HUES64 (cell line): ENCODE results near the gene FGF3.

Source experiments
- H3K27ac ChIP-seq: 2 replicates; pipeline ENCODE4 v1.7.0; 2013; ENCODE audit warnings: low read depth, low read length, inconsistent platforms
- H3K27me3 ChIP-seq: 2 replicates; pipeline ENCODE4 v1.6.1; 2013; ENCODE audit warnings: mild to moderate bottlenecking, low read length; ENCODE audit not compliant: insufficient read depth
- H3K36me3 ChIP-seq: 2 replicates; pipeline ENCODE4 v1.6.1; 2013; ENCODE audit warnings: mild to moderate bottlenecking, low read length; ENCODE audit not compliant: insufficient read depth
- H3K4me1 ChIP-seq: 2 replicates; pipeline ENCODE4 v1.6.1; 2013; ENCODE audit warnings: mild to moderate bottlenecking, low read length, moderate library complexity; ENCODE audit not compliant: insufficient read depth
- H3K4me3 ChIP-seq: 2 replicates; pipeline ENCODE4 v1.5.1; 2013; ENCODE audit warnings: mild to moderate bottlenecking, low read length, moderate library complexity
- H3K9ac ChIP-seq: 2 replicates; pipeline ENCODE4 v1.6.1; 2013; ENCODE audit warnings: mild to moderate bottlenecking, low read depth, low read length
- H3K9me3 ChIP-seq: 2 replicates; pipeline ENCODE4 v1.6.1; 2013; ENCODE audit warnings: low read depth, low read length; ENCODE audit not compliant: insufficient read depth
- WGBS: fragments of 150-250, 120-280 bp; methylation state at CpG from one replicate; pipeline ENCODE4 v1.1.7; 2013; ENCODE audit warnings: missing lambda C conversion rate; 5-methylcytosine and 5-hydroxymethylcytosine counted together

The FGF3 gene

GRCh38 chr11:69800278-69800677, 18.9 kb downstream of the FGF3 start:
- Histone ChIP-seq H3K4me3 (no peak overlapping the region), H3K27me3 (no peaks in the 10 kb centered on the region), H3K9ac (no peak overlapping the region), H3K36me3 (no peaks in the 10 kb centered on the region), H3K27ac (no peak overlapping the region), H3K9me3 (no peaks in the 10 kb centered on the region), H3K4me1 (no peaks in the 10 kb centered on the region)
- WGBS = 94% methylated on average over 5 of the region's 5 CpGs

GRCh38 chr11:69799582-69799981, 19.6 kb downstream of the FGF3 start:
- Histone ChIP-seq H3K4me3 (no peak overlapping the region), H3K36me3 (no peaks in the 10 kb centered on the region), H3K27ac (no peak overlapping the region), H3K4me1 (no peaks in the 10 kb centered on the region), H3K9me3 (no peaks in the 10 kb centered on the region), H3K9ac (no peak overlapping the region), H3K27me3 (no peaks in the 10 kb centered on the region)
- WGBS = 34% methylated on average over 3 of the region's 3 CpGs

- Histone ChIP-seq H3K4me1 (no peaks in the 10 kb centered on the region), H3K27ac (no peak overlapping the region), H3K9me3 (no peaks in the 10 kb centered on the region), H3K27me3 (no peaks in the 10 kb centered on the region), H3K36me3 (no peaks in the 10 kb centered on the region), H3K9ac (no peak overlapping the region), H3K4me3 (no peak overlapping the region)
- WGBS = 94% methylated on average over 3 of the region's 3 CpGs
Observed at GRCh38 chr11:69799097-69799496, 20.1 kb downstream of the FGF3 start.

GRCh38 chr11:69797737-69798528, 21.3 kb downstream of the FGF3 start:
- no peaks in the 10 kb centered on the region for H3K36me3 ChIP-seq
- H3K27me3 ChIP-seq = no peaks in the 10 kb centered on the region
- 90% methylated on average over 14 of the region's 14 CpGs for WGBS
- H3K4me3 ChIP-seq = no peak overlapping the region
- H3K9me3 ChIP-seq = no peaks in the 10 kb centered on the region
- H3K27ac ChIP-seq = no peak overlapping the region
- no peaks in the 10 kb centered on the region for H3K4me1 ChIP-seq
- H3K9ac ChIP-seq = no peak overlapping the region

- no peaks in the 10 kb centered on the region for H3K9me3 ChIP-seq
- H3K27ac ChIP-seq = no peak overlapping the region
- no peak overlapping the region for H3K4me3 ChIP-seq
- WGBS = 86% methylated on average over 14 of the region's 14 CpGs
- H3K4me1 ChIP-seq = no peaks in the 10 kb centered on the region
- no peak overlapping the region for H3K9ac ChIP-seq
- no peaks in the 10 kb centered on the region for H3K27me3 ChIP-seq
- H3K36me3 ChIP-seq = no peaks in the 10 kb centered on the region
Observed at GRCh38 chr11:69797156-69797555, 22.1 kb downstream of the FGF3 start.

- WGBS = 90% methylated on average over 9 of the region's 9 CpGs
- no peaks in the 10 kb centered on the region for H3K9me3 ChIP-seq
- no peak overlapping the region for H3K4me3 ChIP-seq
- H3K9ac ChIP-seq = no peak overlapping the region
- no peaks in the 10 kb centered on the region for H3K36me3 ChIP-seq
- H3K4me1 ChIP-seq = no peaks in the 10 kb centered on the region
- H3K27me3 ChIP-seq = no peaks in the 10 kb centered on the region
- H3K27ac ChIP-seq = no peak overlapping the region
Observed at GRCh38 chr11:69796063-69796462, 23.2 kb downstream of the FGF3 start.

- H3K9ac ChIP-seq = no peak overlapping the region; the same call in 1 of the 2 replicates
- 89% methylated on average over 25 of the region's 25 CpGs for WGBS
- H3K27ac ChIP-seq = no peak overlapping the region
- H3K36me3 ChIP-seq = no peaks in the 10 kb centered on the region
- H3K9me3 ChIP-seq = no peaks in the 10 kb centered on the region
- no peaks in the 10 kb centered on the region; the same call in 1 of the 2 replicates for H3K4me1 ChIP-seq
- H3K4me3 ChIP-seq = no peak overlapping the region
- no peaks in the 10 kb centered on the region for H3K27me3 ChIP-seq
Observed at GRCh38 chr11:69791276-69792180, 27.7 kb downstream of the FGF3 start.

- Histone ChIP-seq H3K4me1 (no peaks in the 10 kb centered on the region; the same call in 1 of the 2 replicates), H3K27ac (no peak overlapping the region), H3K9me3 (no peaks in the 10 kb centered on the region), H3K9ac (no peak overlapping the region), H3K36me3 (no peaks in the 10 kb centered on the region), H3K27me3 (no peaks in the 10 kb centered on the region), H3K4me3 (no peak overlapping the region)
- 89% methylated on average over 11 of the region's 11 CpGs for WGBS
Observed at GRCh38 chr11:69788956-69789355, 30.3 kb downstream of the FGF3 start.

GRCh38 chr11:69787906-69788305, 31.3 kb downstream of the FGF3 start:
- H3K4me1 ChIP-seq = no peaks in the 10 kb centered on the region; the same call in 1 of the 2 replicates
- no peaks in the 10 kb centered on the region for H3K9me3 ChIP-seq
- H3K9ac ChIP-seq = no peak overlapping the region
- H3K4me3 ChIP-seq = no peak overlapping the region
- H3K36me3 ChIP-seq = no peaks in the 10 kb centered on the region
- H3K27me3 ChIP-seq = no peaks in the 10 kb centered on the region
- H3K27ac ChIP-seq = no peak overlapping the region
- 91% methylated on average over 10 of the region's 10 CpGs for WGBS

- H3K9ac ChIP-seq = no peak overlapping the region
- H3K27me3 ChIP-seq = no peaks in the 10 kb centered on the region
- H3K27ac ChIP-seq = no peak overlapping the region
- no peaks in the 10 kb centered on the region for H3K9me3 ChIP-seq
- WGBS = 29% methylated on average over 3 of the region's 4 CpGs
- H3K4me1 ChIP-seq = no peaks in the 10 kb centered on the region; the same call in 1 of the 2 replicates
- H3K36me3 ChIP-seq = no peaks in the 10 kb centered on the region
- no peak overlapping the region for H3K4me3 ChIP-seq
Observed at GRCh38 chr11:69787457-69787856, 31.8 kb downstream of the FGF3 start.

- Histone ChIP-seq H3K36me3 (no peaks in the 10 kb centered on the region), H3K4me3 (no peak overlapping the region), H3K27ac (no peak overlapping the region), H3K9me3 (no peaks in the 10 kb centered on the region), H3K4me1 (no peaks in the 10 kb centered on the region; the same call in 1 of the 2 replicates), H3K27me3 (peaks cover 18% of the 10 kb centered on the region), H3K9ac (no peak overlapping the region)
- 83% methylated on average over 8 of the region's 8 CpGs for WGBS
Observed at GRCh38 chr11:69781241-69781640, 38.0 kb downstream of the FGF3 start.
